ENCODE data around the gene PHF5A.
"Not testable (repeated sequence)": the region's sequence is repeated elsewhere in the genome, so short reads cannot be mapped to it uniquely, and the experiment has no call there.

The PHF5A gene

DNA sequence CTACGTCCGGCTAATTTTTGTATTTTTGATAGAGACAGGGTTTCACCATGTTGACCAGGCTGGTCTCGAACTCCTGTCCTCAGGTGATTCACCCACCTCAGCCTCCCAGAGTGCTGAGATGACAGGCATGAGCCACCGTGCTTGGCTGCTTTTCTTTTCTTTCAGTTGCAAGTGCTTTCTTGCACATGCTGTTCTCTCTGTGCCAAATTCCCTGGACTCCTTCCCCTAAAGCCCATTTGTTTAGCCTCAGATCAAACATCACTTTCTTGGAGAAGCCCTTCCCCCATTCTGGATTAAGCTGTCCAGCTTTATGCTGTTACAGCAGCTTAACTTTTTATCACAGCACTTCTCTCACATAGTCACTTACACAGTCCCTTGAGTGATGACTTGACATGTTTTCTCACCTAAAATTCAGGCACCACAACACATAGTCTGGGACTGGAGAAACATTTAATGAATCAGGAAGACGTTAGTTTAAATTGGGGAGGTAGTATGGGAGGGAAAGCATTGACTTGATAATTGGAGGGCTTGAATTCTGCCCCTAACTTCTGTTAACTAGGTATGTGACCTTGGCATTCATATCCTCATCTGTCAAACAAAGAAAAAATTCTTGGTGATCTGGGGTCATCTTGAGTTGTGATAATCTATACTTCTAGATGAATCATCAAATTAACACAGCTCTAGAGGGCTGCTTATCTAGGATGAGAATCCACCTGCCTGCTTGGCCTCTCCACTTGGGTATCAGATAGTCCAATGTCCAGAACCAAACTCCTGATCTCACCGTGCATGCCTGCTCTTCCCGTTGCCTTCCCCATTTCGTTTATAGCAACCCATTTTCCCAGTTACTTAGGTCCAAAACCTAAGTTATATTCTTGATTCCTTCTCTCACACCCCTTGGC, 18.8 kb upstream of the PHF5A start:
- DNase-seq = no peak

- no peak for DNase-seq
These were observed 16.5 kb upstream of the PHF5A start for GRCh38 chr22:41485033-41485432.

DNA sequence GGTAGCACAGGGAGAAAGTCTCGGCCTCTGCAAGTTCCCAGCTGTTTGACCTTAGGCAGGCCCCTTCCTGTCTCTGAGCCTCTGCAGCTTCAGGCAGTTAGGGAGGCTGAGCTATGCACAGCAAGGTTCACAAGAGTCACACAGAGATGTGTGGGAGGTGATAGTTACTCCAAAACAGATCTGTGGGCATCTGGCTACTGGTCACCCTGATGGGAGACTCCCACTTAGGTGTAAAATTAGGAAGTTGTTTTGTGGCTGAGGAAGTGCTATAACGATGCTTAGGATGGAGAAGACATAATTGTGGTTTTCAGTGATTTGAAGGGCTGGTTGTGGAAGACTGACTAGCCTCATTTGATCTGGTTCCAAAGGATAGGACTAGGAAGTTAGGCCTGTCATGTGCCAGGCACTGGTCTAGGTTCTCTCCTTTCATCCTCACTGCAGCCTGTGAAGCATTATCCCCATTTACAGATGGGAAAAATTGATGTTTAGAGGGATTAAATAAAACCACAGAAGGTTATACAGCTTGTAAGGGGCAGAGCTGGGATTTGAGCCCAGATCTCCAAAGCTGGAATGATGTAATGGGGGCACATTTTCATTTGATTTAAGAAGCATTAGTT, 13.9 kb upstream of the PHF5A start:
- DNase-seq = no peak

GRCh38 chr22:41481925-41482318, 13.4 kb upstream of the PHF5A start:
- no peak for DNase-seq

DNA sequence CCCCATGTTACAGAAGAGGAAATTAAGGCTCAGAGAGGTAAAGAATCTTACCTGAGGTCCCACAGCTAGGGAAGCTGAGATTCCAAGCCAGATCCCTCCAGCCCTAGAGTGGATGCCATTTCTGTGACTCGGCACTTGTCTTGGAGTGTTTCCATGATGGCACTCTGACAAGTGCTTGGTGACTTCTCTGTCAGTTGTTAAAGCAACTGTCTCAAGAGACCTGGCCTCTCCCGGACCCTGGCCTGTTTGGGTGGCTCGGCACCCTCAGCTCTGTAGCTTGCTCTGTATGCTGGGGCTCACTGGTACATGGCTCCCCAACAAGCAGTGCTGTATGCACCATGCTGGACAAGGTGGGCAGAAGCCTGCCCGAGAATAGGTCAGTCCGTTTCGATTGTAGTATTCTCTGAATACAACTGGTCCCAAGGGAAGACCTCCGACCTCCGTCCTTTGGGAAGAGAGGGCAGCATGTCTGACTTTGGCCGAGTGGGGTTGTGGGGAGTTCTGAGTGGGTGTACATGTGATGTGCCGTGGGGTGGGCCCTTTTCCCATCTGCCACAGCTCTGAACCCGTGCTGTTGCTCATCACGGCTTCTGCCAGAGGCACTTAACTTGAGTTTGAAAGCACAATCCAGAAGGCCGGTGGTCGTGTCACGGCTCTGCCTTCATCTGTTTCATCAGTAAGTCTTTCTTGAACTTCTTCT, 12.8 kb upstream of the PHF5A start:
- DNase-seq = no peak

GRCh38 chr22:41480397-41480735, 11.9 kb upstream of the PHF5A start:
- DNase-seq = no peak

GRCh38 chr22:41479671-41480396, 11.3 kb upstream of the PHF5A start:
- peak; percentile 64 for DNase-seq

GRCh38 chr22:41478891-41479521, 10.5 kb upstream of the PHF5A start:
- peak; percentile 93 for DNase-seq

DNA sequence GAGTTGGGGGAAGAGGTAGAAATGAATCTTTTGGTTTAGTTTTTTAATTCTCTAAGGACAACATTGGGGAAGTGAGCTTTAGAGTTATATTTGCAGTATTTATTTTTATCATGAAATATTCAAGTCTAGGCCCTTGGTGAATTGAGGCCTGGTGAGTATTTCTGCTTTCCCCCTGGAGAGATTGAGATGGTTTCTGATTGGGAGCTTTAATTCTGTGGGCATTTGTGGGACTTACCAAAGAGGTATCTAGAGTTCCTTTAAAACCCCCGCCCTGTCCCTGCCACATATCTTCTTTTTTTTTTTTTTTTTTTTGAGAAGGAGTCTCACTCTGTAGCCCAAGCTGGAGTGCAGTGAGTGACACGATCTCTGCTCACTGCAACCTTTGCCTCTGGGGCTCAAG, 10.0 kb upstream of the PHF5A start:
- no peak for DNase-seq

GRCh38 chr22:41474872-41475451, 6.5 kb upstream of the PHF5A start:
- DNase-seq = no peak

DNA sequence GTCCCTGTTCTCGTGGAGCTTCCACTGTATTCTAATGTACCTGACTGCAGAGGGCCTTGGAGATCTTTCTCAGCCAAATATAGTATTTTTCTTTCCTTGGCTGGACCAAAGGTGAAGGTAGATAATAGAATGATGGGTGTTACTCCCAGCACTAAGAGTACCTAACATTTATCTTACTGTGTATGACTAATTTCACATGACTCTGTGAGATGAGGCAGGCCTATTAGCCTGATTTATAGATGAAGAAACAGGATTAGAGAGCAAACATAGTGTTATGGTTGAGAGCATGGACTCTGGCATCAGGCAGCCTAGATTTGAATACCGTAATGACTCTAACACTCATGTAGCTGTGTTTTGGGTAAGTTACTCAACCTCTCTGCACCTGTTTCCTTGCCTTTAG, 3.1 kb upstream of the PHF5A start:
- DNase-seq = no peak

DNA sequence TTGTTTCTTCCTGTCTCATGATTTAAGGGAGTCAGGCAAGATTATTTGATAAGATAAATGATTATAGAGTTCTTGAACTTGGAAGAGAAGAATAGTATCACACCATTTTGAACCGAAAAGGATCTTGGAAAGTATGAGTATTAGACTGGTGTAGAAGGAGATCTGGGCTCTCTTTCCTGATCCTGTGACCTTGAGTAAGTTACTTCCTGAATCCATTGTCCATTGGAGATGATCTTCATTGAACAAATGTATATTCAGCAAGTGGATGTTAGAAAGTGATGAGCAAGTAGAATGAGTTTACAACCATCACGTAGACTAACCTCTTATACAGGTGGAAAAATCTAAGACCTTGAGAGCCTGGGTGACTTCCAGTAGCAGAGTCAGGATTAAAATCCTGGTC, 2.4 kb upstream of the PHF5A start:
- no peak for DNase-seq

DNA sequence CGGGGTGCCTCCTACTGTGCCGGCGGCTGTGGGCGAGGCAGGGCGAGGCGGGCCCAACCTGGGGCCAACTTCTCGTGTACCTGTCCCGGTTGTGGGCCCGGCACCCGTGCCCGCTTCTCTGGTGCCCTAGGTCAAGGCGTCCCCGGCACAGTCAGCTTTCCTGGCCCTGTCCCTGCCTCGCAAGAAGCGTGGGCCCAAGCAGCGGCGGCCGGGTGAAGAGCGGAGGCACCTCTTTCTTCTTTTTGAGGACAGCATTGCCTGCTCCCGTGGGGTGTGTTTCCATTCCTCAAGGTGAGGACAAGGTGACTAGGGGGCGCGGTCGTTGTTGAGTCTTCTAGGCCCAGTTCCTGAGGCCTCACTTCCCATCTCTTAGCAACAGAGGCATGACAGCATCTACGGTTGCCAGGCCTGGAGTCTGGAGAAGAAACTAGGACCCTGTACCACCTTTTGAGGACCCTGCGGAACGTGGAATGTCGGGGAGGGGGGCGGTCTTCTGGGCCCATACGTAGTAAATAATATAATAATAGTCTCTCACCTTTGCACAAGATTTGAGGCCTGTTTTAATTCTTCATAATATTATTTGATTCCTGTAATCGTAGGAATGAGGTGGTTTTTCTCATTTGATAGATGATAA, 843 bp upstream of the PHF5A start:
- DNase-seq = peak; percentile 67

GRCh38 chr22:41461901-41462300, 6.6 kb downstream of the PHF5A start:
- no peak for DNase-seq

DNA sequence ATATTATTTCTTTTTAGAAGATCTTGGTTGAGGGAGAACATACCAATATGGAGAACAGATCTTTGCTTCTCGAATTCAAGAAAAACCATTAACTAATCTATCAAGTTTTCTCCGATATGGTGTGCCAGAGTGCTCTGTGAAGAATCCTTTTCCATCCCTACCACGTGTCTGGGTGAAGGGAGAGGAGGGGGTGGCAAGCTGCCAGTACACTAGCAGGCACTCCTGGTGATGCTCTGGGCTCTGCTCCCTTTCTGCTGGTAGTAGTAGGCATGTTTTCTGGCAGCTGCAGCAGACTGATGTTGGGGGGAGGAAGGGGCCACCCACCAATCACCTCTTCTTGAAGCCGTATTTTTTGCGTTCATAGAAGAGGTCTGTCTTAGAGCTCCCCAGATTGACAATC, 8.4 kb downstream of the PHF5A start:
- not testable (repeated sequence) for DNase-seq

GRCh38 chr22:41459431-41459830, 9.1 kb downstream of the PHF5A start:
- no peak for DNase-seq

- no peak for DNase-seq
These were observed 10.2 kb downstream of the PHF5A start for GRCh38 chr22:41458161-41458728.

- DNase-seq = peak; percentile 100
These were observed 20.2 kb downstream of the PHF5A start for GRCh38 chr22:41448189-41448808.

- peak; percentile 73 for DNase-seq
These were observed 20.9 kb downstream of the PHF5A start for GRCh38 chr22:41447435-41448188.
